MCF 10A (cell line): ENCODE data around the gene DEDD. TPM values are rescaled to one million over a fixed set of nuclear protein-coding genes. Genes with fewer than 3 reads are reported as not detected.

ENCODE experiments used
- BruUV-seq: library from RNA; stranded (reverse); fragments of 400-500 nt; replicated peaks from 2 replicates; lab custom pipeline; 2021; lab: Mats Ljungman, UMichigan
- CTCF ChIA-PET: fragments of 300-600 bp; sonication (Branson Sonifier 250); formaldehyde crosslinking; extraction: SDS; loops from one replicate; lab custom pipeline; 2021; ENCODE audit warnings: antibody characterized with exemption, inconsistent platforms; lab: Yijun Ruan, JAX
- POLR2A ChIA-PET: fragments of 300-600, 350-650 bp; sonication (Branson Sonifier 250); formaldehyde crosslinking; extraction: SDS; loops from one replicate; lab custom pipeline; 2020; ENCODE audit warnings: antibody characterized with exemption, inconsistent platforms; lab: Yijun Ruan, JAX
- DNase-seq: peaks from one replicate; pipeline ENCODE4 v3.0.0-alpha.2; 2018; ENCODE audit not compliant: unreplicated experiment
- H3K27ac Mint-ChIP-seq: one replicate; pipeline ENCODE4 v1.8.0; 2022; ENCODE audit warnings: mild to moderate bottlenecking, low read depth, mixed read lengths; ENCODE audit not compliant: unreplicated experiment
- H3K27me3 Mint-ChIP-seq: one replicate; pipeline ENCODE4 v1.8.0; 2022; ENCODE audit warnings: mixed read lengths; ENCODE audit not compliant: insufficient read depth, unreplicated experiment
- H3K36me3 Mint-ChIP-seq: one replicate; pipeline ENCODE4 v1.8.0; 2022; ENCODE audit warnings: mild to moderate bottlenecking, moderate library complexity, mixed read lengths; ENCODE audit not compliant: insufficient read depth, unreplicated experiment
- H3K4me1 Mint-ChIP-seq: one replicate; pipeline ENCODE4 v1.8.0; 2022; ENCODE audit warnings: mixed read lengths; ENCODE audit not compliant: insufficient read depth, unreplicated experiment
- H3K4me3 Mint-ChIP-seq: one replicate; pipeline ENCODE4 v1.8.0; 2022; ENCODE audit warnings: mild to moderate bottlenecking, moderate library complexity, mixed read lengths; ENCODE audit not compliant: unreplicated experiment
- H3K9me3 Mint-ChIP-seq: one replicate; pipeline ENCODE4 v1.8.0; 2022; ENCODE audit warnings: mixed read lengths; ENCODE audit not compliant: unreplicated experiment
- intact Hi-C: fragments of 100-400 bp; cut with micrococcal nuclease; formaldehyde crosslinking; loops from 2 replicates; pipeline ENCODE4 v1.14.1; 2022
- total RNA-seq: library from RNA; stranded (reverse); gene quantifications from 2 replicates; pipeline ENCODE4 v1.2.3, GENCODE V29; 2022
- TF ChIP-seq, protein P1 (sequence below): fragments of 200-600 bp; IDR thresholded peaks from one replicate; pipeline ENCODE4 v1.8.0; 2022; ENCODE audit warnings: antibody characterized with exemption, mild to moderate bottlenecking; ENCODE audit not compliant: unreplicated experiment

Gene DEDD
- total RNA-seq, 1 experiment from 2014 or later = 73.6 TPM

DNA sequence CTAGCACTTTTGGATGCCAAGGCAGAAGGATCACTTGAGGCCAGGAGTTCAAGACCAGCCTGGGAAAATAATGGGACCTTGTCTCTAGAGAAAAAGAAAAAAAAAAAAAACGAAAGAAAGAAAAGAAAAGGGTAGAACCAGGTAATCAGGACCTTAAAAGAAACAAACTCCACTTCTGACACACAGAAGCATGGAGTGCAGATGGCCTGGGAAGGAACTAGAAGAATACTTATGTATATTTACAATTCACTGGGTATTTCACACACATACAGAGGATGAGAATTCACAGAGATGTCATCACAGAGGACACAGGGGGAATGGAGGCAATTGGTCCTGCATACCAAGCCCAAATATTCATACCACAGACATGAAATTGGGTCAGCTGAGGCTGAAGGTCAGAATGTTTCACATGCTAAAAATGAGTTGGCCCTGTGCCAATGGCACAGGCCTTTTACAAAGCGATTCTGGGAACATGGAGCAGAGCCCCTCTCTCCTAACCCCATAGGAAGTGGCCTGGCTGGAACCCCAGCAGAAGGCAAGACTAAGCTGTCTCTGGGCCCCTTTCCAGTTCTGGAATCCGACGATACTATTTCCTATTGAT lies 40.4 kb upstream of the DEDD start:
- Mint-ChIP-seq H3K4me1 (peaks cover 39% of the 10 kb centered on the region), H3K4me3 (no peak overlapping the region), H3K9me3 (no peaks in the 10 kb centered on the region), H3K27me3 (no peaks in the 10 kb centered on the region), H3K27ac (peak overlapping the region; percentile 83), H3K36me3 (peaks cover 69% of the 10 kb centered on the region)
- POLR2A ChIA-PET = interaction anchor here (0.6 to 3.3 kb wide), 3 partner anchors 10 to 39 kb away, joined by 3 to 14 read pairs (median 8); partner anchors contain the start of gene NDUFS2
- CTCF ChIA-PET = interaction anchor here (0.6 to 3.9 kb wide), 4 partner anchors 20 to 822 kb away, joined by 3 to 25 read pairs (median 4); no protein-coding TSS in a partner anchor
- no TSS peak for BruUV-seq
- TF ChIP-seq, protein P1, sequence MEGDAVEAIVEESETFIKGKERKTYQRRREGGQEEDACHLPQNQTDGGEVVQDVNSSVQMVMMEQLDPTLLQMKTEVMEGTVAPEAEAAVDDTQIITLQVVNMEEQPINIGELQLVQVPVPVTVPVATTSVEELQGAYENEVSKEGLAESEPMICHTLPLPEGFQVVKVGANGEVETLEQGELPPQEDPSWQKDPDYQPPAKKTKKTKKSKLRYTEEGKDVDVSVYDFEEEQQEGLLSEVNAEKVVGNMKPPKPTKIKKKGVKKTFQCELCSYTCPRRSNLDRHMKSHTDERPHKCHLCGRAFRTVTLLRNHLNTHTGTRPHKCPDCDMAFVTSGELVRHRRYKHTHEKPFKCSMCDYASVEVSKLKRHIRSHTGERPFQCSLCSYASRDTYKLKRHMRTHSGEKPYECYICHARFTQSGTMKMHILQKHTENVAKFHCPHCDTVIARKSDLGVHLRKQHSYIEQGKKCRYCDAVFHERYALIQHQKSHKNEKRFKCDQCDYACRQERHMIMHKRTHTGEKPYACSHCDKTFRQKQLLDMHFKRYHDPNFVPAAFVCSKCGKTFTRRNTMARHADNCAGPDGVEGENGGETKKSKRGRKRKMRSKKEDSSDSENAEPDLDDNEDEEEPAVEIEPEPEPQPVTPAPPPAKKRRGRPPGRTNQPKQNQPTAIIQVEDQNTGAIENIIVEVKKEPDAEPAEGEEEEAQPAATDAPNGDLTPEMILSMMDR = no peak
- no peak for DNase-seq
- intact Hi-C loops = no loop called here

DNA sequence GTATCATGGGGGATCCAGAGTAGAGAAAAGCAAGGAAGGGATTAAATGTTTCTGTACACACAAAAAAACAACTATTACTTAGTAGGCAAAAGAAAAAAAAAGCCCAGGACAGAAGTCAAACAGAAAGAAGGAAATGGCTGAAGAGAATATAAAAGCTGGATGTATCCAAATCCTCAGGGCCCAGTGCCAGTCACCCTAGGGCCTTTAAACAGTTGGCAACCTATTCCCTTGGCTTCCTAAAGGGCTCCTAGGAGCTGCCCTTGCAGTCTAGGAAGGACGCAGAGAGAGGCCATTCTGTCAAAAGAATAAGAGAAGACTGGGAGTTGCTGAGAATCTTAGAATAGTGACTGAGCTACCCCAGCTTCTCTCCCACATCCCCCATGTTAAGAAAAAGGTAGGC lies 39.9 kb upstream of the DEDD start:
- Mint-ChIP-seq H3K9me3 (no peaks in the 10 kb centered on the region), H3K36me3 (peaks cover 69% of the 10 kb centered on the region), H3K4me1 (peaks cover 39% of the 10 kb centered on the region), H3K4me3 (no peak overlapping the region), H3K27ac (peak overlapping the region; percentile 83), H3K27me3 (no peaks in the 10 kb centered on the region)
- CTCF ChIA-PET = interaction anchor here (1.1 to 3.9 kb wide), 2 partner anchors 20 to 210 kb away, joined by 3 to 25 read pairs; no protein-coding TSS in a partner anchor
- DNase-seq = no peak
- no TSS peak for BruUV-seq
- POLR2A ChIA-PET = interaction anchor here (0.6 to 3.3 kb wide), 4 partner anchors 10 to 141 kb away, joined by 3 to 14 read pairs (median 6); partner anchors contain the start of genes NDUFS2 and SDHC
- intact Hi-C loops = no loop called here
- TF ChIP-seq, protein P1 = no peak

DNA sequence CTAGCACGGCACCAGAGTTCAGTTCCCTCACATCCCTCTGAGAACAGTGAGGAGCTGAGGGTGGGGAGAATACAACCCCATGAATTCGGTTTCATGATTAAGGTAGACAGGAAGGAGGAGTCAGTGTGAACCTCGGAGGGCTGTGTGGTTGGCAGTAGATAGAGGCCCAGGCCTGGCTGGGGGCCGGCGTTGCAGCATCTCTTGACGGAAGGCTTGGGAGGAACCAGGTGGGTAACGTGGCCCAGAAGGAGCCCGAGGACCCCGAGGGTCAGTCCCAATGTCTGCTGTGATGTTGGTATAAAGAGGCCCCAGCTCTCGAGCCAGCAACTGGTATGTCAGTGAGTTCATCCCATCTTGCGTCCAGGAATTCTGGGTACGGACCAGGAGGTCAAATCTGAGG lies 39.2 kb upstream of the DEDD start:
- H3K4me1 Mint-ChIP-seq = peaks cover 45% of the 10 kb centered on the region
- no peak overlapping the region for H3K4me3 Mint-ChIP-seq
- H3K27me3 Mint-ChIP-seq = no peaks in the 10 kb centered on the region
- no peak for DNase-seq
- intact Hi-C loops = no loop called here
- TF ChIP-seq, protein P1 = no peak
- BruUV-seq = no TSS peak
- POLR2A ChIA-PET = interaction anchor here (0.8 to 3.3 kb wide), 3 partner anchors 11 to 142 kb away, joined by 3 to 14 read pairs (median 8); partner anchors contain the start of genes NDUFS2 and SDHC
- H3K9me3 Mint-ChIP-seq = no peaks in the 10 kb centered on the region
- CTCF ChIA-PET = interaction anchor here (0.8 to 3.9 kb wide), 6 partner anchors 8 to 210 kb away, joined by 3 to 25 read pairs (median 7); partner anchors contain the start of gene TOMM40L
- H3K27ac Mint-ChIP-seq = no peak overlapping the region
- peaks cover 69% of the 10 kb centered on the region for H3K36me3 Mint-ChIP-seq

DNA sequence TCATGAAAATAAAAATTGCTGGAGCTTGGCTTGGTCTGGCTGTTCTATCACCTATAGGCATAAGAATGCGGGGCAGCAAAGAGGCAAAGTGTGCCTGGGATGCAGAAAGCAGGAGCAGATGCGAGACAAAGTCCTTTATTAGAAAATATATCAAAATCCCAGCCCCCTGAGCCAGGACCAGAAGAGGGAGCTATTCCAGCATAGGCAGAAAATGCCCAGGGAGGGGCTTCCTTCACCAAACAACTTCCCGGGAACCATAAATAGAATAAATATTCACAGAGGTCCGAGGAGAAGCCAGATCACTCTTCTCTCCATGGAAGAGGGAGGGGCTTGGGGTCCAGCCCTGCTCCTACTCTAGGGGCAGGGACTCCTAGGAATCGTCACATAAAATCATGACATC lies 38.7 kb upstream of the DEDD start:
- TF ChIP-seq, protein P1 = no peak
- Mint-ChIP-seq H3K27ac (no peak overlapping the region), H3K4me1 (peaks cover 43% of the 10 kb centered on the region), H3K4me3 (no peak overlapping the region), H3K36me3 (peaks cover 69% of the 10 kb centered on the region), H3K27me3 (no peaks in the 10 kb centered on the region), H3K9me3 (no peaks in the 10 kb centered on the region)
- DNase-seq = no peak
- no TSS peak for BruUV-seq
- intact Hi-C loops = no loop called here
- ChIA-PET CTCF (interaction anchor here (0.6 to 3.9 kb wide), 9 partner anchors 9 to 887 kb away, joined by 3 to 25 read pairs (median 6); partner anchors contain the start of gene TOMM40L), POLR2A (interaction anchor here (2.6 to 3.3 kb wide), 2 partner anchors 11 to 31 kb away, joined by 8 to 14 read pairs; partner anchors contain the start of gene NDUFS2)
